ENCODE measurements around the gene SMYD3. TPM values are rescaled to one million over a fixed set of nuclear protein-coding genes. Genes with fewer than 3 reads are reported as not detected.

The SMYD3 gene
- polyA plus RNA-seq, 2 of the 4 experiments (the other 2 are of a cell fraction), result 18.2 to 35.2 TPM

GRCh38 chr1:246246430-246246829 is 260.6 kb downstream of the SMYD3 start (continued):
- no peak for TF ChIP-seq ESRRA (IDR thresholded peaks at IDR 0.05; ENCODE audit: borderline replicate concordance, low read length)
- TF ChIP-seq BCL3 (IDR thresholded peaks at IDR 0.05), result no peak
- TF ChIP-seq JUN (IDR thresholded peaks at IDR 0.05), result no peak

- H3K4me3 ChIP-seq, result no peak overlapping the region
- no peaks in the 10 kb centered on the region for H3K4me1 ChIP-seq
- no peak for ATAC-seq
- 85% methylated on average over 1 of the region's 1 CpG for WGBS (ENCODE audit: missing lambda C conversion rate)
- no peak overlapping the region for H3K27ac ChIP-seq
- H3K4me2 ChIP-seq, result no peak overlapping the region
- no peak for DNase-seq (ENCODE audit: low read depth in 1 of 2, low spot score in 1 of 2)
- no peaks in the 10 kb centered on the region for H3K9me3 ChIP-seq
- ChIA-PET POLR2A (no interaction called here), CTCF (interaction anchor here (0.7 kb wide), 1 partner anchor 520 kb away, joined by 4 read pairs; no protein-coding TSS in a partner anchor)
- TF ChIP-seq RFX5 (IDR thresholded peaks at IDR 0.05), result no peak
- no peak for TF ChIP-seq RCOR1 (IDR thresholded peaks at IDR 0.05; ENCODE audit: low read depth, low read length)
- TF ChIP-seq NFE2L2 (conservative IDR thresholded peaks at IDR 0.05; ENCODE audit: low read length), result no peak
- TF ChIP-seq HEYL (CRISPR knock-in tag; IDR thresholded peaks at IDR 0.05), result no peak
- TF ChIP-seq PBX3 (IDR thresholded peaks at IDR 0.05), result no peak
- TF ChIP-seq NR3C1 (IDR thresholded peaks at IDR 0.05), result no peak
- TF ChIP-seq ZC3H11A (IDR thresholded peaks at IDR 0.05), result no peak
- TF ChIP-seq E2F6 (IDR thresholded peaks at IDR 0.05; ENCODE audit: borderline replicate concordance, low read depth), result no peak
- FAIRE-seq, result no peak
These were observed 261.5 kb downstream of the SMYD3 start for GRCh38 chr1:246245541-246245940.

GRCh38 chr1:246232126-246232525 is 275.0 kb downstream of the SMYD3 start:
- no peak for TF ChIP-seq EP300 (IDR thresholded peaks at IDR 0.05)

GRCh38 chr1:246226041-246226440 is 281.0 kb downstream of the SMYD3 start:
- H3K4me1 ChIP-seq, result no peaks in the 10 kb centered on the region
- DNase-seq (ENCODE audit: low read depth in 1 of 2, low spot score in 1 of 2) (no peak), FAIRE-seq (no peak), ATAC-seq (no peak)
- CTCF ChIA-PET, result no interaction called here
- no peak overlapping the region for H3K27ac ChIP-seq
- POLR2A ChIA-PET, result no interaction called here
- no peak overlapping the region for H3K4me3 ChIP-seq
- no peak overlapping the region for H3K4me2 ChIP-seq
- WGBS (ENCODE audit: missing lambda C conversion rate), result 77% methylated on average over 2 of the region's 2 CpGs
- TF ChIP-seq CHD4 (IDR thresholded peaks at IDR 0.05; ENCODE audit: borderline replicate concordance) (no peak), ZFP36 (IDR thresholded peaks at IDR 0.05; ENCODE audit: borderline replicate concordance, partially characterized antibody) (no peak)
- H3K9me3 ChIP-seq, result no peaks in the 10 kb centered on the region

More at GRCh38 chr1:246232126-246232525, 275.0 kb downstream of the SMYD3 start:
- H3K27ac ChIP-seq, result no peak overlapping the region
- no peak for FAIRE-seq
- ChIA-PET CTCF (no interaction called here), POLR2A (no interaction called here)
- no peak for ATAC-seq
- H3K4me2 ChIP-seq, result no peak overlapping the region
- DNase-seq (ENCODE audit: low read depth in 1 of 2, low spot score in 1 of 2), result no peak
- WGBS (ENCODE audit: missing lambda C conversion rate), result 87% methylated on average over 3 of the region's 3 CpGs
- H3K4me1 ChIP-seq, result no peaks in the 10 kb centered on the region
- H3K4me3 ChIP-seq, result no peak overlapping the region
- H3K9me3 ChIP-seq, result no peaks in the 10 kb centered on the region

GRCh38 chr1:246221485-246222255 is 285.4 kb downstream of the SMYD3 start:
- TF ChIP-seq SMC3 (IDR thresholded peaks at IDR 0.05) (no peak), ESRRA (IDR thresholded peaks at IDR 0.05; ENCODE audit: borderline replicate concordance, low read length) (no peak)
- Histone ChIP-seq H3K9me3 (no peaks in the 10 kb centered on the region), H3K4me3 (no peak overlapping the region), H3K27ac (no peak overlapping the region), H3K4me2 (no peak overlapping the region), H3K4me1 (no peaks in the 10 kb centered on the region)
- ATAC-seq (no peak), DNase-seq (ENCODE audit: low read depth in 1 of 2, low spot score in 1 of 2) (no peak), FAIRE-seq (no peak)
- ChIA-PET POLR2A (no interaction called here), CTCF (interaction anchor here (0.7 kb wide), 1 partner anchor 17 kb away, joined by 3 read pairs; no protein-coding TSS in a partner anchor)
- WGBS (ENCODE audit: missing lambda C conversion rate), result 90% methylated on average over 4 of the region's 14 CpGs
